ENCODE measurements around the gene DLG1. TPM values are rescaled to one million over a fixed set of nuclear protein-coding genes. Genes with fewer than 3 reads are reported as not detected.

DLG1 gene
- 39.9 and 43.9 TPM in 2 replicates for polyA plus RNA-seq
- polyA minus RNA-seq: 108 and 123 TPM in 2 replicates

GRCh38 chr3:197298341-197298944 is at the start of gene DLG1:
TSS of gene DLG1 (minus strand) at chr3:197298612. CDS start at chr3:197297204, 1,408 bp downstream.
- TF ChIP-seq RAD21 (conservative IDR thresholded peaks at IDR 0.05) (no peak), REST (IDR thresholded peaks at IDR 0.05; ENCODE audit: borderline replicate concordance) (no peak), TAF1 (IDR thresholded peaks at IDR 0.05; ENCODE audit: low read depth) (no peak), MXI1 (conservative IDR thresholded peaks at IDR 0.05; ENCODE audit: poor library complexity, severe bottlenecking) (no peak), EZH2 (IDR thresholded peaks at IDR 0.05; ENCODE audit: borderline replicate concordance, insufficient read depth, low read length, poor library complexity, severe bottlenecking) (no peak), SMC3 (conservative IDR thresholded peaks at IDR 0.05; ENCODE audit: poor library complexity) (no peak)
- TF ChIP-seq, protein P1, sequence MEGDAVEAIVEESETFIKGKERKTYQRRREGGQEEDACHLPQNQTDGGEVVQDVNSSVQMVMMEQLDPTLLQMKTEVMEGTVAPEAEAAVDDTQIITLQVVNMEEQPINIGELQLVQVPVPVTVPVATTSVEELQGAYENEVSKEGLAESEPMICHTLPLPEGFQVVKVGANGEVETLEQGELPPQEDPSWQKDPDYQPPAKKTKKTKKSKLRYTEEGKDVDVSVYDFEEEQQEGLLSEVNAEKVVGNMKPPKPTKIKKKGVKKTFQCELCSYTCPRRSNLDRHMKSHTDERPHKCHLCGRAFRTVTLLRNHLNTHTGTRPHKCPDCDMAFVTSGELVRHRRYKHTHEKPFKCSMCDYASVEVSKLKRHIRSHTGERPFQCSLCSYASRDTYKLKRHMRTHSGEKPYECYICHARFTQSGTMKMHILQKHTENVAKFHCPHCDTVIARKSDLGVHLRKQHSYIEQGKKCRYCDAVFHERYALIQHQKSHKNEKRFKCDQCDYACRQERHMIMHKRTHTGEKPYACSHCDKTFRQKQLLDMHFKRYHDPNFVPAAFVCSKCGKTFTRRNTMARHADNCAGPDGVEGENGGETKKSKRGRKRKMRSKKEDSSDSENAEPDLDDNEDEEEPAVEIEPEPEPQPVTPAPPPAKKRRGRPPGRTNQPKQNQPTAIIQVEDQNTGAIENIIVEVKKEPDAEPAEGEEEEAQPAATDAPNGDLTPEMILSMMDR (IDR thresholded peaks at IDR 0.05; ENCODE audit: poor library complexity, severe bottlenecking): no peak
- Histone ChIP-seq H3F3A (ENCODE audit: insufficient read depth, low read length, poor library complexity, severe bottlenecking) (no peaks in the 10 kb centered on the region), H3K9ac (ENCODE audit: low read length) (peak within 1 kb of the TSS; percentile 42), H3K79me2 (replicated peaks; ENCODE audit: insufficient read depth, low read length) (peaks cover 35% of the 10 kb centered on the region), H3K27ac (ENCODE audit: low read length) (no peak within 1 kb of the TSS), H3K4me3 (ENCODE audit: low read length) (peak within 1 kb of the TSS; percentile 90), H4K20me1 (ENCODE audit: insufficient read depth) (no peaks in the 10 kb centered on the region), H3K9me3 (ENCODE audit: low read length) (no peaks in the 10 kb centered on the region), H3K27me3 (ENCODE audit: insufficient read depth, low read depth, low read length) (peaks cover 19% of the 10 kb centered on the region), H3K9me2 (ENCODE audit: insufficient read depth, low read length) (no peaks in the 10 kb centered on the region), H2AFZ (ENCODE audit: low read depth, low read length) (peak within 1 kb of the TSS; percentile 41), H3K4me2 (ENCODE audit: low read length) (peak within 1 kb of the TSS; percentile 46), H3K36me3 (ENCODE audit: insufficient read depth, low read length) (no peaks in the 10 kb centered on the region)

- Histone ChIP-seq H2AFZ (ENCODE audit: low read depth, low read length) (no peak overlapping the region), H3K36me3 (ENCODE audit: insufficient read depth, low read length) (no peaks in the 10 kb centered on the region), H3K9me3 (ENCODE audit: low read length) (no peaks in the 10 kb centered on the region), H3K79me2 (replicated peaks; ENCODE audit: insufficient read depth, low read length) (no peaks in the 10 kb centered on the region), H3K4me2 (ENCODE audit: low read length) (no peak overlapping the region), H3K9ac (ENCODE audit: low read length) (no peak overlapping the region), H4K20me1 (ENCODE audit: insufficient read depth) (no peaks in the 10 kb centered on the region), H3F3A (ENCODE audit: insufficient read depth, low read length, poor library complexity, severe bottlenecking) (no peaks in the 10 kb centered on the region), H3K27ac (ENCODE audit: low read length) (no peak overlapping the region), H3K4me3 (ENCODE audit: low read length) (no peak overlapping the region), H3K9me2 (ENCODE audit: insufficient read depth, low read length) (no peaks in the 10 kb centered on the region), H3K27me3 (ENCODE audit: insufficient read depth, low read depth, low read length) (no peaks in the 10 kb centered on the region)
- TF ChIP-seq SMC3 (conservative IDR thresholded peaks at IDR 0.05; ENCODE audit: poor library complexity) (no peak), REST (IDR thresholded peaks at IDR 0.05; ENCODE audit: borderline replicate concordance) (no peak), RAD21 (conservative IDR thresholded peaks at IDR 0.05) (no peak), TAF1 (IDR thresholded peaks at IDR 0.05; ENCODE audit: low read depth) (no peak), EZH2 (IDR thresholded peaks at IDR 0.05; ENCODE audit: borderline replicate concordance, insufficient read depth, low read length, poor library complexity, severe bottlenecking) (no peak), EP300 (conservative IDR thresholded peaks at IDR 0.05; ENCODE audit: poor library complexity, severe bottlenecking) (no peak), MXI1 (conservative IDR thresholded peaks at IDR 0.05; ENCODE audit: poor library complexity, severe bottlenecking) (no peak), POLR2AphosphoS5 (IDR thresholded peaks at IDR 0.05) (no peak)
- TF ChIP-seq, protein P1 (IDR thresholded peaks at IDR 0.05; ENCODE audit: poor library complexity, severe bottlenecking): no peak
These were observed 49.6 kb upstream of the DLG1 start for GRCh38 chr3:197348014-197348413.

Data from neural cell (in vitro differentiated cells).